Measurements from ENCODE around the gene PRKD2. TPM values are rescaled to one million over a fixed set of nuclear protein-coding genes. Genes with fewer than 3 reads are reported as not detected.

The PRKD2 gene
- total and polyA plus RNA-seq, 10 of the 15 experiments (the other 5 are each of a cell fraction or from before 2014, with no cell fraction given) = 2.3 to 98.8 (median 32.9) TPM

- TF ChIP-seq ZBTB40 (IDR thresholded peaks at IDR 0.05; ENCODE audit: borderline replicate concordance) = no peak
- peak; percentile 91 to 99 (median 91) for TF ChIP-seq CTCF (IDR thresholded peaks at IDR 0.05 in 2 of 3, conservative IDR thresholded peaks at IDR 0.05 in 1 of 3; ENCODE audit: control insufficient read depth in 2 of 3, extremely low read depth in 1 of 3, insufficient read depth in 1 of 3, low read depth in 3 of 3, low read length in 3 of 3)
- TF ChIP-seq IKZF1 (conservative IDR thresholded peaks at IDR 0.05) = peak; percentile 58
- no peak for TF ChIP-seq STAT3 (IDR thresholded peaks at IDR 0.05; ENCODE audit: low read depth, low read length)
- TF ChIP-seq YY1 (IDR thresholded peaks at IDR 0.05; ENCODE audit: low read depth, low read length) = peak; percentile 61; the same call in 1 of the 2 replicates
- peak in 1 of 2 experiments; percentile 29; a peak in 2 of 4 replicates for TF ChIP-seq BHLHE40 (IDR thresholded peaks at IDR 0.05; ENCODE audit: borderline replicate concordance in 1 of 2, low read depth in 2 of 2, low read length in 1 of 2)
- TF ChIP-seq ESRRA (IDR thresholded peaks at IDR 0.05; ENCODE audit: low read length) = 0 out of 2 replicates have a peak, but pooled peaks have one; percentile 50
- TF ChIP-seq MYC (IDR thresholded peaks at IDR 0.05; ENCODE audit: insufficient read depth, insufficient read length, insufficient replicate concordance, low read length, severe bottlenecking) = no peak
Observed at GRCh38 chr19:46661735-46662592, 55.0 kb downstream of the PRKD2 start (continued).

Measured in GM12878 (cell line).